ENCODE data around the gene GNAT2.
"Not testable (repeated sequence)": the region's sequence is repeated elsewhere in the genome, so short reads cannot be mapped to it uniquely, and the experiment has no call there.

Gene GNAT2

GRCh38 chr1:109619576-109620400 is at the start of gene GNAT2, which contains the start of gene AMPD2:
Gene GNAT2 (minus strand): TSS chr1:109619616. CDS start chr1:109612870, 6,746 bp downstream.
Gene AMPD2 (plus strand): TSS chr1:109619837. CDS start chr1:109621176, 1,339 bp downstream.
- DNase-seq, result peak; percentile 64

GRCh38 chr1:109668123-109668775 is 48.8 kb upstream of the GNAT2 start:
- no peak for DNase-seq

GRCh38 chr1:109667452-109668122 is 48.2 kb upstream of the GNAT2 start, which contains the start of gene GSTM2:
Gene GSTM2 (plus strand): TSS chr1:109668057. CDS start chr1:109668116, 59 bp downstream.
- peak; percentile 68 for DNase-seq

GRCh38 chr1:109664671-109665070 is 45.3 kb upstream of the GNAT2 start:
- no peak for DNase-seq

GRCh38 chr1:109661391-109661790 is 42.0 kb upstream of the GNAT2 start:
- no peak for DNase-seq

GRCh38 chr1:109660691-109661026 is 41.2 kb upstream of the GNAT2 start:
- not testable (repeated sequence) for DNase-seq

- no peak for DNase-seq
These were observed 40.7 kb upstream of the GNAT2 start for GRCh38 chr1:109659997-109660690.

- DNase-seq, result no peak
These were observed 39.7 kb upstream of the GNAT2 start for GRCh38 chr1:109659145-109659544.

- no peak for DNase-seq
These were observed 39.2 kb upstream of the GNAT2 start for GRCh38 chr1:109658533-109659042.

- DNase-seq, result no peak
These were observed 38.6 kb upstream of the GNAT2 start for GRCh38 chr1:109657970-109658369.

- no peak for DNase-seq
These were observed 38.0 kb upstream of the GNAT2 start for GRCh38 chr1:109657395-109657794.

- peak; percentile 28 for DNase-seq
These were observed 36.5 kb upstream of the GNAT2 start, which contains the start of gene GSTM4 for GRCh38 chr1:109655615-109656519. Gene GSTM4 (plus strand): TSS chr1:109656099. CDS start chr1:109656390, 291 bp downstream.

GRCh38 chr1:109654519-109654918 is 35.1 kb upstream of the GNAT2 start:
- no peak for DNase-seq

GRCh38 chr1:109653306-109653705 is 33.9 kb upstream of the GNAT2 start:
- no peak for DNase-seq

GRCh38 chr1:109652402-109652801 is 33.0 kb upstream of the GNAT2 start:
- DNase-seq, result no peak

GRCh38 chr1:109650609-109651008 is 31.2 kb upstream of the GNAT2 start:
- no peak for DNase-seq

GRCh38 chr1:109649491-109649914 is 30.1 kb upstream of the GNAT2 start:
- no peak for DNase-seq

- no peak for DNase-seq
These were observed 25.3 kb upstream of the GNAT2 start for GRCh38 chr1:109644670-109645069.

- no peak for DNase-seq
These were observed 24.2 kb upstream of the GNAT2 start for GRCh38 chr1:109643385-109644230.

- DNase-seq, result no peak
These were observed 23.2 kb upstream of the GNAT2 start for GRCh38 chr1:109642626-109643025.

All from amniotic stem cell (primary cell).